HG03103 (cell line): Measurements from ENCODE around the gene HLA-F.

Source experiments
- ATAC-seq: cut with Tn5 transposase; IDR thresholded peaks from one replicate; pipeline ENCODE4 v1.9.1; 2021; ENCODE audit warnings: low read depth; ENCODE audit not compliant: unreplicated experiment

HLA-F gene

DNA sequence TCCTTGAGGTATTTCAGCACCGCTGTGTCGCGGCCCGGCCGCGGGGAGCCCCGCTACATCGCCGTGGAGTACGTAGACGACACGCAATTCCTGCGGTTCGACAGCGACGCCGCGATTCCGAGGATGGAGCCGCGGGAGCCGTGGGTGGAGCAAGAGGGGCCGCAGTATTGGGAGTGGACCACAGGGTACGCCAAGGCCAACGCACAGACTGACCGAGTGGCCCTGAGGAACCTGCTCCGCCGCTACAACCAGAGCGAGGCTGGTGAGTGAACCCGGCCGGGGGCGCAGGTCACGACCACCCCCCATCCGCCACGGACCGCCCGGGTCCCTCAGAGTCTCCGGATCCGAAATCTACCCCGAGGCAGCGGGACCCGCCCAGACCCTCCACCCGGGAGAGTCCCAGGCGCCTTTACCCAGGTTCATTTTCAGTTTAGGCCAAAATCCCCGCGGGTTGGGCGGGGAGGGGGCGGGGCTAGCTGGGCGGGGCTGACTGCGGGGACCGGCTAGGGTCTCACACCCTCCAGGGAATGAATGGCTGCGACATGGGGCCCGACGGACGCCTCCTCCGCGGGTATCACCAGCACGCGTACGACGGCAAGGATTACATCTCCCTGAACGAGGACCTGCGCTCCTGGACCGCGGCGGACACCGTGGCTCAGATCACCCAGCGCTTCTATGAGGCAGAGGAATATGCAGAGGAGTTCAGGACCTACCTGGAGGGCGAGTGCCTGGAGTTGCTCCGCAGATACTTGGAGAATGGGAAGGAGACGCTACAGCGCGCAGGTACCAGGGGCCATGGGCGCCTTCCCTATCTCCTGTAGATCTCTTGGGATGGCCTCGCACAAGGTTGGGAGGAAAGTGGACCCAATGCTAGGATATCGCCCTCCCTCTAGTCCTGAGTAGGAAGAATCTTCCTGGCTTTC, 693 bp downstream of the HLA-F start:
- peak; percentile 36 for ATAC-seq

GRCh38 chr6:29724937-29725869, 2.0 kb downstream of the HLA-F start:
- no peak for ATAC-seq

DNA sequence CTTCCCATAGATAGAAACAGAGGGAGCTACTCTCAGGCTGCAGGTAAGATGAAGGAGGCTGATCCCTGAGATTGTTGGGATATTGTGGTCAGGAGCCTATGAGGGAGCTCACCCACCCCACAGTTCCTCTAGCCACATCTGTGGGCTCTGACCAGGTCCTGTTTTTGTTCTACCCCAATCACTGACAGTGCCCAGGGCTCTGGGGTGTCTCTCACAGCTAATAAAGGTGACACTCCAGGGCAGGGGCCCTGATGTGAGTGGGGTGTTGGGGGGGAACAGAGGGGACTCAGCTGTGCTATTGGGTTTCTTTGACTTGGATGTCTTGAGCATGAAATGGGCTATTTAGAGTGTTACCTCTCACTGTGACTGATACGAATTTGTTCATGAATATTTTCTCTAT, 2.8 kb downstream of the HLA-F start:
- ATAC-seq = no peak

DNA sequence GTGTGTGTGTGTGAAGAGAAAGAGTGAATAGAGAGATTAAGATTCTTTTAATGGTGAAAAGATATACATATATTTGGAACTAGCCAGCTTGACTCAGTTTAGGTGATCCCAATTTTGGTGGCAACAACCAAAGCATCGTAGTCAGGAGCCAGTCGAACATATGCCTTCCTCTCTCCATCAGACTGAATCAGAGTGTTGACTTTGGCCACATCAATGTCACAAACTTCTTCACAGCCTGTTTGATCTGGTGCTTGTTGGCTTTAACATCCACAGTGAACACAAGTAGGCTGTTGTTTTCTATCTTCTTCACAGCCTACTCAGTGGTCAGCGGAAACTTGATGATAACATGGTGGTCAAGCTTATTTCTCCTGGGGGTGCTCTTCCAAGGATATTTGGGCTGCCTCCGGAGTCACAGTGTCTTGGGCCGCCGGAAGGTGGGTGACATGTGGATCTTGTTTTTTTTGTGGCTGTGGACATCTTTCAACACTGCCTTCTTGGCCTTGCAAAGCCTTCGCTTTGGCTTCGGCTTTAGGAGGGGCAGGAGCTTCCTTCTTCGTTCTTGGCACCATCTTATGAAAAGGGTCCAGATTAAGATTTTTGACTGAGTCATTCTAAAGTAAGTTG, 3.4 kb downstream of the HLA-F start:
- no peak for ATAC-seq

GRCh38 chr6:29727637-29728036, 4.4 kb downstream of the HLA-F start:
- ATAC-seq = no peak

DNA sequence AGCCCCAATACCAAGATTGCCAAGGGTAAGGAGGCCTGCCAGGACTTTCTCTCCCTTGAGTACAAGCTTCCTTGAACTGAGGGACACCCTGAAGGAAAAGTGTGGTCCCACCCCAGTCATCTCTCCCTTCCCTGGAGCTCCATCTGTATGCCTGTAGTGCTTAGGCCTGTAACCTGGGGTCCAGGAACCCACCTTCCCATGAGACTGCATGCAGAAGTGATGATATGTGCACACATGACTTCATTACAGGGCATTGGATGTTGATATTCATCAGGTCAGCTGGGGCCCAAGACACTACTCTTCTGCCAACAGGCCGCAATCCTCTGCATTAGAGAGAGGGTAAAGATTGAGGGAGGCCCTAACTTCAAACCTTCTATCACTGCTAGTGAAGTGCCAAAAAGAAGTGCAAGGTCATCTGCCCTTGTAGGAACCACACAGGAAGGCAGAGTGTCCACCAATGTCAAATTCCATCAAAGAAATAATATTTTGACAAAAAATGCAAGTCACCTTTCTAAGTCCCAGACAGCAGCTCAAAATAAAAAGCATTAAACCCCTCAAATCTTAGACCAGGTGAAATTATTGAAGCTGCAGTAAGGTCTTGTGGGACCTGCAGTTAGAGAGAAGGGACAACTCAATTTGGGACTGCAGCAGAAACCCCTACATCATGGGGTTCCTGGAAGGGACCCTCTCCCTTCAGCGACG, 5.1 kb downstream of the HLA-F start:
- no peak for ATAC-seq

- no peak for ATAC-seq
Measured at GRCh38 chr6:29728875-29729270, 5.6 kb downstream of the HLA-F start.

DNA sequence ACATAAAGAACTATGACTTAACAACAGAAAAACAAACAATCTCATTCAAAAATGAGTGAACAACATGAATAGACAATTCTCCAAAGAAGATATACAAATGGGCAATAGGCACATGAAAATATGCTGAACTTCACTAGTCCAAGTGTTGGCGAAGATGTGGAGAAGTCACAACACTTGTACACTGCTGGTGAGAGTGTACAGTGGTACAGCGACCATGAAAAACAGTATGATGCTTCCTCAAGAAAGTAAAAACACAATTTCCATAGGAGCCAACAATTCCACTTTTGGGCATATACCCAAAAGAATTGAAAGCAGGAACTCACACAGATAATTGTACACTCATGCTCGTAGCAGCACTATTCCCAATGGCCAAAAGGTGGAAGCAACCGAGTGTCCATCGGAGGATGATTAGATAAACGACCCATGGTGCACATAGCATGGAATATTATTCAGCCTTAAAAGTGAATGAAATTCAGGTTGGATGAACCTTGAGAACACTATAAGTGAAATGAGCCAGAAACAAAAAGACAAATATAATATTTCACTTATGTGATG, 6.6 kb downstream of the HLA-F start:
- ATAC-seq = no peak

DNA sequence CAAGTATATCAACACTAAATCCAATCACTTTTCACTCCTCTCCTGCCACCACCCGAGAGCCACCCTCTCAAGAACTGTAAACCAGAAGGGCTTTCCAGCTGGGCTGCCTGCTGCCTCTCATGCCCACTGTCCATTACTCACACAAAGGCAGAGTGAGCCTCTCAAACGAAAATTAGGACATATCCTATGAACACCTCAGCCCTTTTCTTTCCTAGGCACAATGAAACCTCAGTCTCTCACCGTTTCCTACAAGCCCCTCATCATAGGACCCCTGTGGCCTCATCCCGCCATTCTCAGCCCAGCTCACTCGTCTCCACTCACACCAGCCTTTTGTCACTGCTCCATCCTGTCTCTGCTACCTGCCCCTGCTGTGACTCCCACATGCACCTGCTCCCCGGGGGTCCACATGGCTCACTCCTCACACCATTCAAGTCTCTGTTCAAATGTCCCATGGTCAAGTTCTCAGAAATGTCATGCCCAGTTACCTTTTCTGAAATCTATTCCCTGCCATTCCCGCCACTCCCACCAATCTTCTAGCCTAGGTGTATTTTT, 7.4 kb downstream of the HLA-F start:
- no peak for ATAC-seq

GRCh38 chr6:29731281-29731680, 8.0 kb downstream of the HLA-F start:
- no peak for ATAC-seq

DNA sequence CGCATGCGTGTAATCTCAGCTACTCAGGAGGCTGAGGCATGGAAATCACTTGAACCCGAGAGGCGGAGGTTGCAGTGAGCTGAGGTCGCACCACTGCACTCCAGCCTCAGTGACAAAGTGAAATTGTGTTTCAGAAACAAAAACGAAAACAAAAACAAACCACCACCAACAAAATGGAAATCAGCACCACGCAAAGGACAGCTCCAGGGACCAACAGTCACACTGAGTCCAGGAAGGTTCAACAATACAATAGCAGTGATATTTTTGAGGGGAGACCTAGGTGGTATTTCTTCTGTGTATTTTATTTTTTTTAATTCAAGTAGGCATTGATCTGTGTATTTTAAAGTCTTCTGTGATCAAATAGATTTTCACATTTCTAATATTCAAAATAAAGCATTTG, 9.8 kb downstream of the HLA-F start:
- no peak for ATAC-seq

DNA sequence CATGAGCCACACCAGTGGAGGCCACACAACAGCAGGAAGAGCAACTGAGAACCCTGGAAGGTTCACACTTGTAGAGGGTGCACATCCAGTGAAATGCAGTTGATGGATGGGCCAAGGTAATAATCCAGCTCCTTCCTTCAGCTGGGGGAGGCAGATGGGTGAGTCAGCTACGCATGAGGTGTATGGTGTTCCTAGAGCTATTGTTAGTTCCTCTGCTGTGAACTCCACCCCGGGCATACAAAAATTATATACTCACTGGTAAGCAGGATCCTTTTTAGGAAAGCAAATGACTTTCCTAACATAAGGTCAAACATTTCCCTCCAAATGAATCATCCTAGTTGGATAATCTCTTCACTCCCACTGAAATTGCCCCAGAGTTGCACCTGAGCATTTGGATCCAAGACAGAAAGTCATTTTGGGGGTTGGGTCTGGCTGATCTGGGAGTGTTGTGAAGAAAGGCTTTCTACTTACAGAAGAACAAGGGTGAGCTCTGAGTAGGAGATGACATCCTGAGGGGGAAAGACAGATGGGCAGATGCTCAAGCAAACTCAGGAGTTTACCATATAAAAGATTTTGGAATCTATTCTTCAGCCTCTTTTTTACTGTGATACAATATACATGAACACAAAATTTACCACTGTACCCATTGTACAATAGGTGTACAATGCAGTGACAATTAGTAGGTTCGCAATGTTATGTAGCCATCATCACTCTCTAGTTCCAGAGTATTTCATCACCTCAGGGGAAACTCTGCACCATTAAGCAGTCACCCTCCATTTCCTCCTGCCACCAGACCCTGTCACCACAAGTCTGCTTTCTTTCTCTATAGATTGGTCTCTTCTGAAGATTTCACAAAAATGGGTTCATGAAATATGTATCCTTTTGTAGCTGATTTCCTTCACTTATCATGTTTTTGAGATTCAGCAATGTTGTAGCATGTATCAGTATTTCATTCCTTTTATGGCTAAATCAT, 11.1 kb downstream of the HLA-F start:
- ATAC-seq = no peak

DNA sequence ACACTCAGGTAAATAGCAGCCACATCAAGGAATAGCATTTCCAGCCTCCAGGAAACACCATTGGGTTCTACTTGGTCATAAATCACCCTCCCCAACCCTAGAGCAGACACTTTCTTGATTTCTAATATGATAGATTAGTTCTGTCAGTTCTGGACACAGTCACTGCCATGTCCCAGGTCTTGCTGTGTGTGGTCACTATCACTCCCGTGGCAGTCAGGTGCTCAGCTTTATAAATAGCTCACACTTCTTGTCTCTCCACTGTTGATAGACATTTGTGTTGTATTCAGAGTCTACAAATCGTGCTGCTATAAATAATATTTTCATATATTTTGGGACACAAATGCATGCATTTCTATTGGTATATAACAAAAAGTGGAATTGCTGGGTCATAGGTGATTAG, 13.3 kb downstream of the HLA-F start:
- no peak for ATAC-seq

DNA sequence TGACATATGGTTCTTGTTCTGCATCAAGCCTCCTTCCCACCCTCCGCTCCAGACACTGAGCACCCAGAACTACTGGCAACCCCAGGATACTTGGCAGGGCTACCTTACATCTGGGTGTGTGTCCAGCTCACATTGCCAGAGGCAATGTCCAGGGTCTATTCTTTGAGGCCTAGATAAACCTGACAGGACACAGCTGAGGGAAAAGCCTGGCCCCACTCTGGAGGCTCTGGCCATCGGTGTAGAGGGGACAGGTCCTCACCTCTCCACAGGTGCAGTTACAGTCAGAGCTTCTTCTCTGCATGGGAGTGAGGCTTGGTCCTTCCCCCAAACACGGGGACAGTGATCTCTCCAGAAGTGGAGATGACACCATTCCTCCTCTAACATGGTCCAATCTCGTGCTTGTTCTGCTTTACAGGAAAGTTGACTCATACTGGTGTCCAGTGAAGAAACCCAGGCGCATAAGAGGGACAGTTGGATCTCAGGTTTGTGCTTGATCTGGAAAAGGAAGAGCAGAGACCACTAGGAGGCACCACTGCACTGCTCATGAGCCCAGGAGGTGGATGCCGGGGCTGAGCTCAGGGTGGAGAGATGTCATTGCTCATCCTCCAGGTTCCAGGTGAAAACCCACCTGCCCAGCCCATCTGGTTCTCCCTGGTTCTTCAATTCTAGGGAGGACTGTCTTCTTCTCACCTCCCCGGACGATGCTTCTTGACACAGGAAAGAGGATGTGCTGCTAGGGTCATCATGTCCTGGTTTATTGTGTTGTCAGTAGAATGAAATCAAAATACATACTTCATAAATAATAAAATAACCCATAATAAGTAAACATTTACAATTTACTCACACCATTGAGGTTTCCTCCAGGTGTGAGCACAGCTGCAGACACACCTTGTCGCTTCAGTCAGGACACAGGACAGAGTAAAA, 14.7 kb downstream of the HLA-F start:
- no peak for ATAC-seq

- ATAC-seq = no peak
Measured at GRCh38 chr6:29739136-29739881, 16.1 kb downstream of the HLA-F start.

DNA sequence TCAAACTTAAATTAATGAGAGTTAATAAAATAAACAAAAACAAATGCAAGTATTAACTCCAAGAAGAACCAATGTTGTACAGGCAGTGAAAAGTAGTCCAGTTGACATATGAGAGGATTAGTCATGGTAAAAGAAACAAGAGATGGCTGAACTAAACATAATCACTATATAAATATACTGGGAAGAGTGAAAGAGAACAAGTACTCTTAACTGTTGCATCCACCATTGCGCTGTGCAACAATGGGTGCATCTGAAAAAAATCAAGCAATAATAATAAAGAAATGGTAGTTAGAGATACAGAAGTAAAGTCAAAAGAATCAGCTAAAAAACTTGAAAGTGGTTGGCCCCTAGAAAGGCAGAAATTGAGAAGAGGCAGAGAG, 16.6 kb downstream of the HLA-F start:
- no peak for ATAC-seq

DNA sequence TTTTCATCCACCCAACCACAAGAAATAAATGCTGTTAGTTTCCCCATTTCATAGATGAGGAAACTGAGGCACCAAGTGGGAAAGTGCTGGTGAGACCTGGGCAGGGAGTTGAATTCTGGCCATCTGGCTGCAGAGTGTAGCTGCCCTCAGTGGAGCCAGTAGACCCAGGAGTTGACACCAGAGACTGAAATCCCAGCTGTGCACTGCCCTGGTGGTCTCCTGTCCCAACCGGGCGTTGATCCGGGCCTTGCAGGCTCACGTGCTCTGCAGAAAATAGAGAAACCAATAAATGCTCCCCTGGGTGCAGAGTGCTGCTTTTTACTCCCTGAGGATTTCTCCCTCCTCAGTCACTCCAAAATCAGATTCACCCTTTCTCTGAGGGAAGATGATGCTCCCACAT, 18.4 kb downstream of the HLA-F start:
- no peak for ATAC-seq
